Posterior vena cava (tissue), 2 donors: ENCODE data around the gene SPDYE4. TPM values are rescaled to one million over a fixed set of nuclear protein-coding genes. Genes with fewer than 3 reads are reported as not detected.

Source experiments
- DNase-seq: peaks from one replicate; pipeline ENCODE4 v3.0.0-alpha.2; 2020; ENCODE audit warnings: low spot score
- intact Hi-C, 2 donors: fragments of 100-400 bp; cut with DNase I; formaldehyde crosslinking; loops; one replicate each; pipeline versions ENCODE4 v1.14.1 to v1.14.2; 2022 to 2023
- total RNA-seq, 2 donors: library from RNA; stranded (reverse); fragmentation: NEBNext Ultra II Directional; extraction: Animal tissue kit (Norgen Biotek cat#: 25700); gene quantifications; one replicate each; pipeline ENCODE4 v1.2.1, GENCODE V29; 2021
- donor health status: DM: yes; HTN: yes; CAD: no.
- donor health status: DM: yes; HTN: yes; CAD: no.

SPDYE4 gene
- total RNA-seq, 2 donors from 2014 or later, result not detected

GRCh38 chr17:8744086-8744785 is 14.1 kb downstream of the SPDYE4 start:
- intact Hi-C loops, result loop anchor here (10.0 kb wide), 2 partner anchors 109 to 169 kb away; partner anchors contain the start of gene MYH10 (in 1 of the 2)
- no peak for DNase-seq

DNA sequence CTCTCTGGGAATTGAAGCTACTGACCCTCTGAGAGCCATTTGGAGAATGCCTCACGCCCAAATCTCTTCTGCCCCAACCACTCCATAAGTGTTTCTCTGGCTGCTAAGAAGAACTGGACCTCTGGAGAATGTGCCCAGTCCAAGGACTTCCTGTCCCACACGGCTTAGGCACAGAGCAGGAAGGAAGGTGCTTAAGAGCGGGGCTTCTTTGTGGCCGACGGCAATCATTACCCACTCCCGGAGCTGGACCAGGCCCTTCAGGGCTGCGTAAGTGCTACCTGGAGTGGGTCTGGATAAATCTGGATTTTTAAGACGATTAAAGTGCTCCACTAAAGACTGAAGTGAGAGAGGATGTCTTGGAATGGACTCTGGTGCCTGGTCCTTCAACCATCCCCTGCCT is 15.5 kb downstream of the SPDYE4 start:
- intact Hi-C loops, result loop anchor here (10.0 kb wide), 2 partner anchors 108 to 168 kb away; partner anchors contain the start of gene MYH10 (in 1 of the 2)
- DNase-seq, result no peak

GRCh38 chr17:8742274-8742673 is 16.1 kb downstream of the SPDYE4 start:
- DNase-seq, result no peak
- intact Hi-C loops, result loop anchor here (10.0 kb wide), 2 partner anchors 107 to 167 kb away; partner anchors contain the start of gene MYH10 (in 1 of the 2)

GRCh38 chr17:8741771-8742170 is 16.6 kb downstream of the SPDYE4 start:
- intact Hi-C loops, result loop anchor here (10.0 kb wide), 2 partner anchors 107 to 167 kb away; partner anchors contain the start of gene MYH10 (in 1 of the 2)
- no peak for DNase-seq

- no peak for DNase-seq
- intact Hi-C loops, result loop anchor here (10.0 kb wide), 2 partner anchors 107 to 167 kb away; partner anchors contain the start of gene MYH10 (in 1 of the 2)
Measured at GRCh38 chr17:8741366-8741765, 17.0 kb downstream of the SPDYE4 start.

DNA sequence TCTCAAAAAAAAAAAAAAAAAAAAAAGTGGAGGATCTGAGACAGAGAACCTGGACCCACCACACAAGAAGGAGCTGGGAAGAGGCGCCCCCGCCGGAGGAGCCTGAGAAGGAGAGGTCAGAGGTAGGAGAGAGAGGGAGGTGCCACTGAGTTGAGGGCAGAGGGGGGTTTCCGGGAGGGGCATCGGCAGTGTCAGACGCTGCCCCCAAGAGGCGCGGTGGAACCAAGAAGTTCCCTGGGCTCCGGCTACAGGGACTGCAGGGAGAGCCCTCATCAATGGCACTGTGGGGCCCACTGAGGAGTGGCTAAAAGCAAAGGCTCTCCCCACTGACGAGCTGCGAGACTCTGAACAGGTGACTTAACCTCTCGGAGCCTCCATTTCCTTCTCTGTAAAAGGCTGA is 17.9 kb downstream of the SPDYE4 start:
- no peak for DNase-seq
- intact Hi-C loops, result loop anchor here (10.0 kb wide), 2 partner anchors 106 to 166 kb away; partner anchors contain the start of gene MYH10 (in 1 of the 2)

GRCh38 chr17:8739097-8739496 is 19.2 kb downstream of the SPDYE4 start:
- intact Hi-C loops, result no loop called here
- no peak for DNase-seq

- no peak for DNase-seq
- intact Hi-C loops, result no loop called here
Measured at GRCh38 chr17:8736796-8737195, 21.6 kb downstream of the SPDYE4 start.

DNA sequence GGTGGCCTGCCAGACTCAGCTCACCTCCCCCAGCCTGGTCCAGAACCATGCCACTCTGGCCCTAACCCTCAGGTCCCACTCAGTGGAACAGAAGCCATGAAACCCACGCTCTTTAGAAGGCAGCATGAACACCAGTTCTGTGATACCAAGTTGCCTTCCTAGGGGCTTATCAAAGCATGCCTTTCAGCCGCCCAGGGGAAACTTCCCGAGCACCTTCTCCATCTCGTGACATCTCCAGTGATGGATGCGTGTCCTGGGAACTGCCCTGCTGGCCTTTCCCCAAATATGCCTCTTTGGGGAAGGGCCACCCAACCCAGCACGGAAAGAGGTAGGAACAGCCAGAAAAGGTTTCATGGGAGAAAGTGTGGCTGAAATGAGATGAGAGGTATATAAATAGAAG is 22.0 kb downstream of the SPDYE4 start:
- no peak for DNase-seq
- intact Hi-C loops, result no loop called here

GRCh38 chr17:8735336-8735939 is 22.9 kb downstream of the SPDYE4 start:
- peak; percentile 45 for DNase-seq
- intact Hi-C loops, result no loop called here

DNA sequence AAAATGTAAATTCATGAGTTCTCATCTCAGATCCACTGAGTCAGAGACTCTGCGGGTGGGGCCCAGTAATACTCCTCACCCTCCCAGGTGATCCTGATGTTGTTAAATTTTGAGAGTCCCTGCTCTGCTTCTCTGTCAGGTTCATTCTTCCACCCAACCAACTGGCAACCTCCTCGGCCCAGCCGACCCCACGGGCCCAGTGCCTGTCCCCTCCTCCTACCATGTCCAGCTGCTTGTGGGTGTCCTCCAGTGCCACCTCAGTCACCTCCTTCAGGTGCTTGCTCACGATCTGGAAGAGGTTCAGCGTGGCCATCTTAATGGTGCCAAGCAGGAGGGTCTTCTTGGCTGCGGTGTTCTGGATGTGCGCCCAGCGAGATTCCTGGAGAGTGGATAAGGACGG is 23.5 kb downstream of the SPDYE4 start:
- intact Hi-C loops, result no loop called here

GRCh38 chr17:8732406-8733085 is 25.8 kb downstream of the SPDYE4 start:
- intact Hi-C loops, result no loop called here
- DNase-seq, result no peak

More for the DNA sequence above, 23.5 kb downstream of the SPDYE4 start:
- DNase-seq, result peak; percentile 74

- peak; percentile 58 for DNase-seq
- intact Hi-C loops, result no loop called here
Measured at GRCh38 chr17:8729860-8730259, 28.5 kb downstream of the SPDYE4 start.

DNA sequence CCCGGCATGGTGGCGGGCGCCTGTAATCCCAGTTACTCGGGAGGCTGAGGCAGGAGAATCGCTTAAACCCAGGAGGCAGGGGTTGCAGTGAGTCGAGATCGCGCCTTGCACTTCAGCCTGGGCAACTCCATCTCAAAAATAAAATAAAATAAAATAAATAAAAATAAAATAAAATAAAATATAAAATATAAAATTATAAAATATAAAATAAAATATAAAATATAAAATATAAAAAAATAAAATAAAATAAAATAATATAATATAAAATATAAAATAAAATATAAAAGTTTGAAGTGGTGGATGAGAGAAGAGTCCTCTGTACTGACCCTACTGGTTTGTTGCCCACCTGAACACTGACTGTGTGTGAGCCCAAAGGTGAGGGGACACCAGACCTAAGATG is 28.9 kb downstream of the SPDYE4 start:
- DNase-seq, result no peak
- intact Hi-C loops, result no loop called here

GRCh38 chr17:8728971-8729370 is 29.4 kb downstream of the SPDYE4 start:
- intact Hi-C loops, result no loop called here

GRCh38 chr17:8728251-8728938 is 30.0 kb downstream of the SPDYE4 start:
- intact Hi-C loops, result no loop called here
- peak; percentile 50 for DNase-seq

More at GRCh38 chr17:8728971-8729370, 29.4 kb downstream of the SPDYE4 start:
- peak; percentile 62 for DNase-seq

DNA sequence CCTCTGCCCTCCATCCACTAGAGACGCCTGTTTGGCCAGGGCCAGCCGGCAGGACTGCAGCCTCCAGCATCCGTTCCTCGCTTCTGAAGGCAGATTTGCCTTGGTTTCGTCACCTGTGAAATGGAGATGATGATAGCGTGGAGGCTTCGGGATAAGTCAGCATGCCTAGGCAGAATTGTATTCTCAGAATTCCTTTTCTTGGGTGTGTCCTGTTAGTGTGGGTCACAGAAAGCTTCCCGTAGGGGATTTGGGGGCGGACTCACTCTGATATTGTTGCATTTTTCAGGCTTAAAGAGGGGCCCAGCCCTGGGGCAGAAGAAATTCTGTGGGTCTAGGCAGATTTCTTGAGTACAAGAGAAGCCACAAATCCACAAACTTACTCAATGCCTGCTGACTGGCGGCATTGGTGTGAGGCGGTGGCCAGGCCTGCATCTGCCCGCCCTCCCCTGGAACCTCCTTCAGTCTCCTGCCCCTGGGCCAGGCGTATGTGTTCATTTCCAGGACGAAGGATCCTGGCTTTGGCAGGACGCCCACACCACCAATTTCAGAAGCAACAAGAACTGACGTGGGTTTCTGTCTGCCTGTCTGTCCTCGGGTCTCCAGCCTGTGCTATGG is 31.3 kb downstream of the SPDYE4 start:
- intact Hi-C loops, result no loop called here
- peak; percentile 83 for DNase-seq

DNA sequence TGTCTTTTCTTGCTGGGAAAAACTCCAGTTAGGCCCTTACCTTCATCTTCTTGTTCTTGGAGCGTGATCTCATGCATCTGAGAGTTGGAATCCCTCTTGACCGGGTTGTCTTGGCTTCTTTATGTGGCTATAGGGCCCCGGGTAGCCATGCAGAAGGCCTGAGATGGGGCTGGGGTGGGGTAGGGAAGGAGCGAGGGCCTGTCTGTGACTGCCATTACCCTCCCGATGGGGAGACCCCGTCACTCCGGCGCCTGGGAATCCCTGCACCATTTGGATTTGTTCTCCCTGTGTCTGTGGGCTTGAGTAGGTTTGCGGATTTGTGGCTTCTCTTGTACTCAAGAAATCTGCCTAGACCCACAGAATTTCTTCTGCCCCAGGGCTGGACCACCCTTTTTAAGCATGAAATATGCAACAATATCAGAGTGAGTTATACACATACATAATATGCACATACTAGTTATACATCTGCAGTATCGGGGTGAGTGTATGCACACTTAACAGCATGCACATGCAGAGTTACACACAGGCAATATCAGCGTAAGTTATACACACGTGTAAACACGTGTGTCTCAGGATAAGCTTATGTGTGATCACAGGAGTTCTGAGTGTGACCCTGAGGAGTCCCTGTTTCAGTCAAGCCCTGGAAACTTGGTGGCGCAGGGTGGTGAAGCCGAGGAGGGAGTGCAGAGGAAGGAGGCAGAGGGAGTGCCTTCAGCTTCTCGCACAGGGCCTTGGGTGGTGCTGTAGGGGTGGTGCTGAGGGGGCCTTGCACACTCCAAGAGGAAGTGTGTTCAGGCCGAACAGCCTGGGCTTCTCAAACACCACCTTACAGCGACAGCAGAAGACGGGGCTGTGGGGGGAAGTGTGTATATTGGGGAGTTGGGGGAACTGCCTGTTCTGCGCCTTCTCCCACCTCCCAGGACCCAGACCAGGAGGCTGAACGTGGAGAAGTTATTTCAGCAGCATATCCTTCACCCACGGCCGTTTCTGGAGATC is 32.2 kb downstream of the SPDYE4 start:
- peak; percentile 67 for DNase-seq

More for the DNA sequence above, 32.2 kb downstream of the SPDYE4 start:
- intact Hi-C loops, result no loop called here
